Hematopoietic multipotent progenitor cell treated with erythropoietin and hydrocortisone succinate and interleukin-3 and kit ligand, for 6 days (in vitro differentiated cells): ENCODE results near the gene CRYBA2.

Experiments
- DNase-seq: peaks from one replicate; pipeline ENCODE4 v3.0.0-alpha.2; 2015

CRYBA2 gene

DNA sequence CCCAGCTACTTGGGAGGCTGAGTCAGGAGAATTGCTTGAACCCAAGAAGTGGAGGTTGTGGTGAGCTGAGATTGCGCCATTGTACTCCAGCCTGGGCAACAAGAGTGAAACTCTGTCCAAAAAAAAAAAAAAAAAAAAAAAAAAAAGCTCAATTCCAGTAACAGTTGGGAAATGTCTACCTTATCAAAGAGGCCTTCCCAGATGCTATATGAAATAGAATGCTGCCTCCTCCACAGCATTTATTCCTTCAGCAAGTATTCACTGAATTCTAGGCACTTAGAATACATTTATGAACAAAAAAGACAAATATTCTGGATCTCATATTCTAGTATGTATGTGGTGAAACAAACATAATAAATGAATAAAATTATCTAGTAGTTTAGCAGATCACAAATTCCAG, 46.6 kb downstream of the CRYBA2 start:
- no peak for DNase-seq

- no peak for DNase-seq
These were observed 48.3 kb downstream of the CRYBA2 start for GRCh38 chr2:218944759-218945404.
